ENCODE data around the gene LDLRAD4.

The LDLRAD4 gene

GRCh38 chr18:13543811-13544732, 325.5 kb downstream of the LDLRAD4 start:
- Histone ChIP-seq H3K4me1 (ENCODE audit: control insufficient read depth, insufficient read depth, low read length) (no peaks in the 10 kb centered on the region; the same call in 1 of the 2 replicates), H3K9me3 (ENCODE audit: control insufficient read depth, insufficient read depth, low read length) (no peaks in the 10 kb centered on the region), H3K4me3 (ENCODE audit: low read length) (no peak overlapping the region), H3K36me3 (ENCODE audit: control insufficient read depth, insufficient read depth, low read length) (no peaks in the 10 kb centered on the region), H3K27me3 (ENCODE audit: control insufficient read depth, insufficient read depth, low read length) (no peaks in the 10 kb centered on the region), H3K27ac (ENCODE audit: low read length) (no peak overlapping the region)
- no CpG with 5 or more reads among the region's 25 CpGs for WGBS (ENCODE audit: insufficient coverage, insufficient read length)
- DNase-seq (ENCODE audit: low read depth, low spot score) = no peak

- H3K4me3 ChIP-seq (ENCODE audit: low read length) = no peak overlapping the region
- WGBS (ENCODE audit: insufficient coverage, insufficient read length) = no CpG with 5 or more reads among the region's 8 CpGs
Observed at GRCh38 chr18:13544953-13545352, 326.4 kb downstream of the LDLRAD4 start.

GRCh38 chr18:13545514-13545913, 327.0 kb downstream of the LDLRAD4 start:
- H3K4me3 ChIP-seq (ENCODE audit: low read length) = no peak overlapping the region
- no peak for DNase-seq (ENCODE audit: low read depth, low spot score)
- no peaks in the 10 kb centered on the region for H3K36me3 ChIP-seq (ENCODE audit: control insufficient read depth, insufficient read depth, low read length)
- no peaks in the 10 kb centered on the region for H3K27me3 ChIP-seq (ENCODE audit: control insufficient read depth, insufficient read depth, low read length)
- H3K4me1 ChIP-seq (ENCODE audit: control insufficient read depth, insufficient read depth, low read length) = no peaks in the 10 kb centered on the region
- no peak overlapping the region for H3K27ac ChIP-seq (ENCODE audit: low read length)
- WGBS (ENCODE audit: insufficient coverage, insufficient read length) = no CpG with 5 or more reads among the region's 4 CpGs
- no peaks in the 10 kb centered on the region for H3K9me3 ChIP-seq (ENCODE audit: control insufficient read depth, insufficient read depth, low read length)

More at GRCh38 chr18:13544953-13545352, 326.4 kb downstream of the LDLRAD4 start:
- no peaks in the 10 kb centered on the region for H3K27me3 ChIP-seq (ENCODE audit: control insufficient read depth, insufficient read depth, low read length)
- H3K36me3 ChIP-seq (ENCODE audit: control insufficient read depth, insufficient read depth, low read length) = no peaks in the 10 kb centered on the region
- no peak for DNase-seq (ENCODE audit: low read depth, low spot score)
- H3K27ac ChIP-seq (ENCODE audit: low read length) = no peak overlapping the region
- no peaks in the 10 kb centered on the region for H3K4me1 ChIP-seq (ENCODE audit: control insufficient read depth, insufficient read depth, low read length)
- no peaks in the 10 kb centered on the region for H3K9me3 ChIP-seq (ENCODE audit: control insufficient read depth, insufficient read depth, low read length)

- Histone ChIP-seq H3K4me3 (ENCODE audit: low read length) (no peak overlapping the region), H3K9me3 (ENCODE audit: control insufficient read depth, insufficient read depth, low read length) (no peaks in the 10 kb centered on the region), H3K36me3 (ENCODE audit: control insufficient read depth, insufficient read depth, low read length) (no peaks in the 10 kb centered on the region), H3K27ac (ENCODE audit: low read length) (no peak overlapping the region), H3K27me3 (ENCODE audit: control insufficient read depth, insufficient read depth, low read length) (no peaks in the 10 kb centered on the region), H3K4me1 (ENCODE audit: control insufficient read depth, insufficient read depth, low read length) (no peaks in the 10 kb centered on the region)
- WGBS (ENCODE audit: insufficient coverage, insufficient read length) = no CpG with 5 or more reads among the region's 4 CpGs
- DNase-seq (ENCODE audit: low read depth, low spot score) = no peak
Observed at GRCh38 chr18:13545955-13546354, 327.4 kb downstream of the LDLRAD4 start.

- WGBS (ENCODE audit: insufficient coverage, insufficient read length) = no CpG with 5 or more reads among the region's 8 CpGs
- Histone ChIP-seq H3K27me3 (ENCODE audit: control insufficient read depth, insufficient read depth, low read length) (no peaks in the 10 kb centered on the region), H3K27ac (ENCODE audit: low read length) (no peak overlapping the region), H3K36me3 (ENCODE audit: control insufficient read depth, insufficient read depth, low read length) (no peaks in the 10 kb centered on the region), H3K4me3 (ENCODE audit: low read length) (no peak overlapping the region), H3K9me3 (ENCODE audit: control insufficient read depth, insufficient read depth, low read length) (no peaks in the 10 kb centered on the region), H3K4me1 (ENCODE audit: control insufficient read depth, insufficient read depth, low read length) (no peaks in the 10 kb centered on the region)
- DNase-seq (ENCODE audit: low read depth, low spot score) = no peak
Observed at GRCh38 chr18:13546638-13547037, 328.1 kb downstream of the LDLRAD4 start.

GRCh38 chr18:13547347-13547746, 328.8 kb downstream of the LDLRAD4 start:
- Histone ChIP-seq H3K27ac (ENCODE audit: low read length) (no peak overlapping the region), H3K4me3 (ENCODE audit: low read length) (no peak overlapping the region), H3K36me3 (ENCODE audit: control insufficient read depth, insufficient read depth, low read length) (no peaks in the 10 kb centered on the region), H3K27me3 (ENCODE audit: control insufficient read depth, insufficient read depth, low read length) (no peaks in the 10 kb centered on the region), H3K9me3 (ENCODE audit: control insufficient read depth, insufficient read depth, low read length) (no peaks in the 10 kb centered on the region), H3K4me1 (ENCODE audit: control insufficient read depth, insufficient read depth, low read length) (no peaks in the 10 kb centered on the region)
- DNase-seq (ENCODE audit: low read depth, low spot score) = no peak
- WGBS (ENCODE audit: insufficient coverage, insufficient read length) = no CpG with 5 or more reads among the region's 10 CpGs

- Histone ChIP-seq H3K36me3 (ENCODE audit: control insufficient read depth, insufficient read depth, low read length) (no peaks in the 10 kb centered on the region), H3K27ac (ENCODE audit: low read length) (no peak overlapping the region), H3K4me3 (ENCODE audit: low read length) (no peak overlapping the region), H3K9me3 (ENCODE audit: control insufficient read depth, insufficient read depth, low read length) (no peaks in the 10 kb centered on the region), H3K4me1 (ENCODE audit: control insufficient read depth, insufficient read depth, low read length) (no peaks in the 10 kb centered on the region), H3K27me3 (ENCODE audit: control insufficient read depth, insufficient read depth, low read length) (no peaks in the 10 kb centered on the region)
- no peak for DNase-seq (ENCODE audit: low read depth, low spot score)
- WGBS (ENCODE audit: insufficient coverage, insufficient read length) = no CpG with 5 or more reads among the region's 5 CpGs
Observed at GRCh38 chr18:13548106-13548819, 329.7 kb downstream of the LDLRAD4 start.

GRCh38 chr18:13548966-13549879, 330.7 kb downstream of the LDLRAD4 start:
- no CpG with 5 or more reads among the region's 7 CpGs for WGBS (ENCODE audit: insufficient coverage, insufficient read length)
- H3K4me3 ChIP-seq (ENCODE audit: low read length) = no peak overlapping the region
- H3K4me1 ChIP-seq (ENCODE audit: control insufficient read depth, insufficient read depth, low read length) = no peaks in the 10 kb centered on the region
- no peak overlapping the region for H3K27ac ChIP-seq (ENCODE audit: low read length)
- no peak for DNase-seq (ENCODE audit: low read depth, low spot score)
- H3K27me3 ChIP-seq (ENCODE audit: control insufficient read depth, insufficient read depth, low read length) = no peaks in the 10 kb centered on the region
- no peaks in the 10 kb centered on the region for H3K36me3 ChIP-seq (ENCODE audit: control insufficient read depth, insufficient read depth, low read length)
- no peaks in the 10 kb centered on the region for H3K9me3 ChIP-seq (ENCODE audit: control insufficient read depth, insufficient read depth, low read length)

- no peak for DNase-seq (ENCODE audit: low read depth, low spot score)
Observed at GRCh38 chr18:13549880-13550232, 331.3 kb downstream of the LDLRAD4 start.

More at GRCh38 chr18:13549880-13550232, 331.3 kb downstream of the LDLRAD4 start:
- no CpG with 5 or more reads among the region's 5 CpGs for WGBS (ENCODE audit: insufficient coverage, insufficient read length)
- Histone ChIP-seq H3K4me1 (ENCODE audit: control insufficient read depth, insufficient read depth, low read length) (no peaks in the 10 kb centered on the region), H3K36me3 (ENCODE audit: control insufficient read depth, insufficient read depth, low read length) (no peaks in the 10 kb centered on the region), H3K27me3 (ENCODE audit: control insufficient read depth, insufficient read depth, low read length) (no peaks in the 10 kb centered on the region), H3K4me3 (ENCODE audit: low read length) (no peak overlapping the region), H3K9me3 (ENCODE audit: control insufficient read depth, insufficient read depth, low read length) (no peaks in the 10 kb centered on the region), H3K27ac (ENCODE audit: low read length) (no peak overlapping the region)
